ENCODE data around the gene ITGAE.

The ITGAE gene

GRCh38 chr17:3828151-3828851 is 27.3 kb upstream of the ITGAE start:
- TF ChIP-seq GATA2 (IDR thresholded peaks at IDR 0.05; ENCODE audit: low read depth, low read length), result no peak
- TF ChIP-seq GATA3 (IDR thresholded peaks at IDR 0.05; ENCODE audit: low read depth, low read length), result no peak

DNA sequence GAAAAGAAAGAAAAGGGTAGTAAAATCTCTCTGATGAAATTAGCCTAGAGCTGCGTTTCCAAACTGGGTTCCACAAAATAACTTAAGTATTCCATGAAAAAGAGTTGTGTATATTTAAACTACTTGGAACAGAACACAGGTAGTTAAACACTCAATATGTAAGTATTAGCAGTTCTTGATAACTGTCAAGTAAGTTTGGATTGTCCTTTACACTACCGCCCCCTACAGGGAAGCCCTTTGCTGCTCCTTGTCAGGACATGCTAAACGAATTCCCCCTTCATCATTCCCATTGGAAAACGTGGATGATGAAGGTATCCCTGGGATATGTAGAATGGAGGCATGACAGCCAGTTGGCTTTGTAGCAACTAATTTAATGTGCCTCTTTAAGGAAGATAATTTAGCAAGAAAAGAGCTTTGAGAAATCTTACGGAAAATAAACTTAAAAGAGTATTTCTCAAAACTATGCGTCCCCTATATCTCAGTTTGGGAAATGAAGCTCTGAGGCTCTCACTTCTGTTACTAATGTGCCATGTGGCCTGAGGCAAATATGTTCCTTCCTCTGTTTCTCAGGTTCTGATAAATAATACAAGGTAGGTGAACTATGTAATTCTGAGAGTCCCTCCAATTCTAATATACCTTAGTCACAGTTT is 26.3 kb upstream of the ITGAE start:
- TF ChIP-seq GATA3 (IDR thresholded peaks at IDR 0.05; ENCODE audit: low read depth, low read length) (no peak), GATA2 (IDR thresholded peaks at IDR 0.05; ENCODE audit: low read depth, low read length) (no peak)

DNA sequence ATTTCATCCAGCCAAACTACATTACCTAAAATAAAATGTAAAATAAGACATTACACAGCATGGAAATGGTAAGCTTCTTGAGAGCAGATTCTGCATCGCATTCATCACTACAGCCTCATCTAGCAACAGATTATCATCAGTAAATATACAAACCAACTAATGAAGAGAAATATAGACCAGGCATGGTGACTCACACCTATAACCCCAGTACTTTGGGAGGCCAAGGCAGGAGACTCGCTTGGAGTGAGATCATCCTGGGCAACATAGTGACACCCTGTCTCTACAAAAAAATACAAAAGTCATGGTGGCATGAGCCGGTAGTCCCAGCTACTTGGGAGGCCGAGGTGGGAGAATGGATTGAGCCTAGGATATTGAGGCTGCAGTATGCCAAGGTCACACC is 25.2 kb upstream of the ITGAE start:
- TF ChIP-seq GATA3 (IDR thresholded peaks at IDR 0.05; ENCODE audit: low read depth, low read length) (no peak), GATA2 (IDR thresholded peaks at IDR 0.05; ENCODE audit: low read depth, low read length) (no peak)

GRCh38 chr17:3821101-3821500 is 20.1 kb upstream of the ITGAE start:
- TF ChIP-seq GATA2 (IDR thresholded peaks at IDR 0.05; ENCODE audit: low read depth, low read length), result no peak
- TF ChIP-seq GATA3 (IDR thresholded peaks at IDR 0.05; ENCODE audit: low read depth, low read length), result no peak

- TF ChIP-seq GATA3 (IDR thresholded peaks at IDR 0.05; ENCODE audit: low read depth, low read length) (no peak), GATA2 (IDR thresholded peaks at IDR 0.05; ENCODE audit: low read depth, low read length) (no peak)
Measured at GRCh38 chr17:3818786-3819185, 17.8 kb upstream of the ITGAE start.

DNA sequence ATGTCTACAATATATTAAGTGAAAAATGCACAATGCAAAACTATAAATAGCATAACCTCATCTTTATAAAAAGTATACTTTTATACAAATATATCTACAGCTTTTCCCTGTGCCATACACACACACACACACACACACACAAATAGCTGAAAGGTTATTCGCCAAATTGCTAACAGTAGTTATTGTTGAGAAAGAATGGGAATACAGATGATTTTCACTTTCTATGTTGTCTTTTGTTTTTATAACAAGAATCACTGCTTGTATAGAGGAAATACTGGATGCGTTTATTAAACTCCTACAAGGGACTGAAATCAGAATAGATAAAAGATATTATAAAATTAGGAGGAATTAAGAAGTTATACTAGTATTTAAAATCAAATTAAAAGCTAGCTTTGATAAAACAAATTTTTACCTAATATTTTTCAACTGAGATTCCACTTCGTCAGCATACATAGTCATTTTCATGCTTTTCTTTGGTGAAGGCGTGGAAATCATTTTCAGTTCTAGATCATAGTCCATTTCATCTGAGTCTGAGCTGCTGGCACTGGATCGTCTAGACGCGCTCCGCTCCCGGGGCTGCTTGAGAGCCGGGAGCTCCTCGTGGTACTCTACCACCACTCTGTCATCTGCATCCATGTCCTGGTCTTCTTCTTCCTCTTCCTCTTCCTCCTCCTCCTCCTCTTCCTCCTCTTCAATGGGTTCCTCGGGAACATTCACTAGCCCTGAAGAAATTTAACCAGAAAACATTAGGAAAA is 17.0 kb upstream of the ITGAE start:
- TF ChIP-seq GATA2 (IDR thresholded peaks at IDR 0.05; ENCODE audit: low read depth, low read length), result no peak
- TF ChIP-seq GATA3 (IDR thresholded peaks at IDR 0.05; ENCODE audit: low read depth, low read length), result no peak

DNA sequence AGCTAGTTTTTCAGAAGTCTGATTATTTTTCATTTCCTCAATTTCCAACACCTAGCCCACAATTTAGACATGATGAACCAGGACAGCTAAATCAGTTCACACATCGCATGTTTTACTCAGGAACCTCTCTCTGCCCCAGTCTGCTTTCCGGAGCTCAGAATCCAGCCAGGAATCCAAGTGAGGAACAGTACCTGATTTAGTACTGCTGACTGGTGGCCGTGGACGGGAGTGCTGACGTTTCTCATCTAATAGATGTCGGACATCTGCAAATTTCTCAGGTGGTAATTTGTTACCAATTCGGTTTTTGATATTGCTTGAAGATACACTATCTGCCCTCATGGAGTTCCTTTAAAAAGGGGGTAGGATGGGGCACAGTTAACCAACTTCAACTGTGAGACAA is 14.9 kb upstream of the ITGAE start:
- TF ChIP-seq GATA2 (IDR thresholded peaks at IDR 0.05; ENCODE audit: low read depth, low read length) (no peak), GATA3 (IDR thresholded peaks at IDR 0.05; ENCODE audit: low read depth, low read length) (no peak)

DNA sequence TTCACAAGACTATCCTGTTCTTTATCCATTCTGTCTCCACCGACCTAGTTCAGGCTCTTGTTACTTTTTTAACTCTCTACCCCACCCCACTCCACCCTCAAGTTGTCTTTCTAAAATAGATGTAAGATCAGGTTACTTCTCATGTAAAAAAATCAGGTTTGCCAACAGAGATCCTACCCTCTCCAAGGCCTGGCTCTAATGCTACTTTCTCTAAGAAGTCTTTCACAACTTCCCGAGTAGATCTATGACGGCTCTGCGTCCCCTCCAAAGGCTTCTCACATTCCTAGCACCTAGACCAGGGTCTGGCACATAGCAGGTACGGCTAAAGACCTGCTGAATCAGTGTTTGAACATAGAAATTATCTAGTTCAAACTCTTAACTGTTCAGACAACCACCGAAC is 14.1 kb upstream of the ITGAE start:
- TF ChIP-seq GATA2 (IDR thresholded peaks at IDR 0.05; ENCODE audit: low read depth, low read length) (no peak), GATA3 (IDR thresholded peaks at IDR 0.05; ENCODE audit: low read depth, low read length) (no peak)

- TF ChIP-seq GATA3 (IDR thresholded peaks at IDR 0.05; ENCODE audit: low read depth, low read length) (no peak), GATA2 (IDR thresholded peaks at IDR 0.05; ENCODE audit: low read depth, low read length) (no peak)
Measured at GRCh38 chr17:3814361-3814760, 13.4 kb upstream of the ITGAE start.

GRCh38 chr17:3813171-3813570 is 12.2 kb upstream of the ITGAE start:
- TF ChIP-seq GATA3 (IDR thresholded peaks at IDR 0.05; ENCODE audit: low read depth, low read length), result no peak
- no peak for TF ChIP-seq GATA2 (IDR thresholded peaks at IDR 0.05; ENCODE audit: low read depth, low read length)

DNA sequence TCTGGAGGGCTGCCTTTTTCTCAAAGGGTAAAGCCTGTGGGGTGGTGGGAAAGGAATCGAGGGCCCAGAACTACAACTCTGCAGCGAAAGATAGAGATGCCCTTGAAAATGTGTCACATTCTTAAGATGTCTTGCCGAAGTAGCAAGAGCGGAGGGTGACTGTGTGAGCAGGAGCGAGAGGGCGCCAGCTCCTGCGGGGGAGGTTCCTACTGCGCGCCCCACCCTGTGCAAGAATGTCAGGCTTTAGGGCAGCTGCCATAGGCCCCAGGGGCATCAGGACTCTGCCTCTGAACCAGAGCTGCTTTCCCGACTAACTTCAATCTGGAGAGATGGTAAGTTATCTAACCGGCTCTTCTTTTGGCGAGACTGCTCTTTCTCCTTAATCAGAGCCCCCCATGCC is 11.8 kb upstream of the ITGAE start:
- TF ChIP-seq GATA3 (IDR thresholded peaks at IDR 0.05; ENCODE audit: low read depth, low read length) (no peak), GATA2 (IDR thresholded peaks at IDR 0.05; ENCODE audit: low read depth, low read length) (no peak)

DNA sequence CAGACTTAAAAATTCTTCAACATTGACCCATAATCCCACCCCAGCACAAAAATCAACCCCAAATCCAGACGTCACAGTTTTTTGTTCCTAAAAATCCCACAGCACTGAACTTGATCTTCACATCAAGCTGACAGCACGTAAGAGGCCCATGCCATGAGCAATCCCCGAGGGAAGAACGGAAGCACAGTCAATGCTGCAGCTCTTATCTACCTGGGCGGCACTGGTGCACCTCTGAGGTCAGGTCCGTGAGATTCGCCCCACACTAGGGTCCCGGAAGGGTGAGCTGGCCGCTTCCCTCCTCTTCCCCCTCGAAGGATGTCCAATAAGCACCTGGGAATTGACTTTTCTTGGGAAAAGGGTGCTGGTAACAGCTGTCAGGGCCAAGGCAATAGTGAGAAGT is 11.3 kb upstream of the ITGAE start:
- no peak for TF ChIP-seq GATA3 (IDR thresholded peaks at IDR 0.05; ENCODE audit: low read depth, low read length)
- TF ChIP-seq GATA2 (IDR thresholded peaks at IDR 0.05; ENCODE audit: low read depth, low read length), result no peak

DNA sequence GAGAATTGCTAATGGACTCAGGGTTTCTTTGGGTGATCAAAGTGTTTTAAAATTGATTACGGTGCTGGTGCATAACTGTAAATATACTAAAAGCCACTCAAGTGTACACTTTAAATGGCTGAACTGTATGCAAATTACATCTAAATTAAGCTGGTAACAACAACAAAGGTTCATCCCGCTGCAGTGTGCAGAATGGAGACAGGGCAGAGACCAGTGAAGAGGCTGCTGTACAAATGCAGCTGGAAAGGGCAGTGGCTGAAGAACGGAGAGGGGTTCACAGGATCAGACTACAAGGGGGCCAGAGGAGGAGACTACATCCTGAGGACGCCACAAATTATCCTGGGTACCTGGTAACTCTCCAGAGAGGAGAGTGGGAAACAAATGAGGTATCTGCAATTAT is 9.0 kb upstream of the ITGAE start:
- TF ChIP-seq GATA3 (IDR thresholded peaks at IDR 0.05; ENCODE audit: low read depth, low read length), result no peak
- no peak for TF ChIP-seq GATA2 (IDR thresholded peaks at IDR 0.05; ENCODE audit: low read depth, low read length)

DNA sequence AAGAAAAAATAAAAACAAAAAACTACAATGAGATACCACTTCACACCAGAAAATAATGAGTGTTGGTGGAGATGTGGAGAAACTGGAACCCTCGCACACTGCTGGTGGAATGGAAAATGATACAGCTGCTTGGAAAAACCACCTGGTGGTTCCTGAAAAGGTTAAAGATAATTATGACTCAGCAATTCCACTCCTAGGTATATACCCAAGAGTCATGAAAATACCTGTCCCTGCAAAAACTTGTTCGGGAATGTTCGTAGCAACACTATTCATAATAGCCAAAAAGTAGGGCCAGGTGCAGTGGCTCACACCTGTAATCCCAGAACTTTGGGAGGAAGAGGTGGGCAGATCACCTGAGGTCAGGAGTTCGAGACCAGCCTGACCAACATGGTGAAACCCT is 8.1 kb upstream of the ITGAE start:
- no peak for TF ChIP-seq GATA2 (IDR thresholded peaks at IDR 0.05; ENCODE audit: low read depth, low read length)
- no peak for TF ChIP-seq GATA3 (IDR thresholded peaks at IDR 0.05; ENCODE audit: low read depth, low read length)

DNA sequence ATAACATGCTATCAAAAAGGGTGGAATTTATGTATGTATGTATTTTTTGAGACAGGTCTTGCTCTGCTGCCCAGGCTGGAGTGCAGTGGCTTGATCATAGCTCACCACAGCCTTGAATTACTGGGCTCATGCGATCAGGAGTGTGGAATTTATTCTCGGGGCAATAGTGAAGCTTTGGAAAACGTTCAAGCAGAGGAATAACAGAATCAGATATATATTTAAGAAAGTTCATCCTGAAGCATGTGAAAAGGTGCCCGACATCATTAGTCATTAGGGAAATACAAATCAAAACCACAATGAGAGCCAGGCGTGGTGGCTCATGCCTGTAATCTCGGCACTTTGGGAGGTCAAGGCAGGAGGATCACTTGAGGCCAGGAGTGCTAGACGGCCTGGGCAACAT is 7.7 kb upstream of the ITGAE start:
- no peak for TF ChIP-seq GATA3 (IDR thresholded peaks at IDR 0.05; ENCODE audit: low read depth, low read length)
- no peak for TF ChIP-seq GATA2 (IDR thresholded peaks at IDR 0.05; ENCODE audit: low read depth, low read length)
